Hematopoietic multipotent progenitor cell treated with erythropoietin and hydrocortisone succinate and interleukin-3 and kit ligand, for 6 days (in vitro differentiated cells): ENCODE measurements around the gene SUDS3.
"Not testable (repeated sequence)": the region's sequence is repeated elsewhere in the genome, so short reads cannot be mapped to it uniquely, and the experiment has no call there.

ENCODE experiments used
- DNase-seq: peaks from one replicate; pipeline ENCODE4 v3.0.0-alpha.2; 2015

The SUDS3 gene

GRCh38 chr12:118376089-118377020 is at the start of gene SUDS3:
Gene SUDS3, plus strand, starts transcription at chr12:118376555. Its CDS starts 137 bp downstream, at chr12:118376692.
- DNase-seq, result peak; percentile 91

GRCh38 chr12:118326991-118327390 is 49.4 kb upstream of the SUDS3 start:
- no peak for DNase-seq

GRCh38 chr12:118327391-118327790 is 49.0 kb upstream of the SUDS3 start:
- no peak for DNase-seq

- no peak for DNase-seq
These were observed 47.6 kb upstream of the SUDS3 start for GRCh38 chr12:118328486-118329330.

- DNase-seq, result peak; percentile 96
These were observed 45.8 kb upstream of the SUDS3 start for GRCh38 chr12:118330421-118331018.

- peak; percentile 64 for DNase-seq
These were observed 43.8 kb upstream of the SUDS3 start for GRCh38 chr12:118332511-118332910.

- no peak for DNase-seq
These were observed 42.1 kb upstream of the SUDS3 start for GRCh38 chr12:118334241-118334640.

- no peak for DNase-seq
These were observed 41.3 kb upstream of the SUDS3 start for GRCh38 chr12:118334939-118335567.

- no peak for DNase-seq
These were observed 40.2 kb upstream of the SUDS3 start for GRCh38 chr12:118336123-118336522.

- DNase-seq, result no peak
These were observed 39.0 kb upstream of the SUDS3 start for GRCh38 chr12:118337194-118337838.

- DNase-seq, result no peak
These were observed 34.3 kb upstream of the SUDS3 start for GRCh38 chr12:118342090-118342489.

GRCh38 chr12:118344829-118345228 is 31.5 kb upstream of the SUDS3 start:
- DNase-seq, result no peak

- peak; percentile 85 for DNase-seq
These were observed 31.0 kb upstream of the SUDS3 start for GRCh38 chr12:118345355-118345754.

- DNase-seq, result peak; percentile 84
These were observed 29.5 kb upstream of the SUDS3 start for GRCh38 chr12:118346895-118347294.

GRCh38 chr12:118347916-118348315 is 28.4 kb upstream of the SUDS3 start:
- no peak for DNase-seq

- no peak for DNase-seq
These were observed 25.3 kb upstream of the SUDS3 start for GRCh38 chr12:118350908-118351559.

GRCh38 chr12:118353721-118354120 is 22.6 kb upstream of the SUDS3 start:
- no peak for DNase-seq

- DNase-seq, result not testable (repeated sequence)
These were observed 21.9 kb upstream of the SUDS3 start for GRCh38 chr12:118354503-118354902.

GRCh38 chr12:118354903-118355302 is 21.5 kb upstream of the SUDS3 start:
- DNase-seq, result no peak

GRCh38 chr12:118355843-118356242 is 20.5 kb upstream of the SUDS3 start:
- DNase-seq, result no peak

- peak; percentile 30 for DNase-seq
These were observed 19.5 kb upstream of the SUDS3 start for GRCh38 chr12:118356809-118357256.
